ENCODE results near the gene SIVA1.

GRCh38 chr14:104792945-104793702 lies 40.2 kb downstream of the SIVA1 start:
- TF ChIP-seq, protein P1, sequence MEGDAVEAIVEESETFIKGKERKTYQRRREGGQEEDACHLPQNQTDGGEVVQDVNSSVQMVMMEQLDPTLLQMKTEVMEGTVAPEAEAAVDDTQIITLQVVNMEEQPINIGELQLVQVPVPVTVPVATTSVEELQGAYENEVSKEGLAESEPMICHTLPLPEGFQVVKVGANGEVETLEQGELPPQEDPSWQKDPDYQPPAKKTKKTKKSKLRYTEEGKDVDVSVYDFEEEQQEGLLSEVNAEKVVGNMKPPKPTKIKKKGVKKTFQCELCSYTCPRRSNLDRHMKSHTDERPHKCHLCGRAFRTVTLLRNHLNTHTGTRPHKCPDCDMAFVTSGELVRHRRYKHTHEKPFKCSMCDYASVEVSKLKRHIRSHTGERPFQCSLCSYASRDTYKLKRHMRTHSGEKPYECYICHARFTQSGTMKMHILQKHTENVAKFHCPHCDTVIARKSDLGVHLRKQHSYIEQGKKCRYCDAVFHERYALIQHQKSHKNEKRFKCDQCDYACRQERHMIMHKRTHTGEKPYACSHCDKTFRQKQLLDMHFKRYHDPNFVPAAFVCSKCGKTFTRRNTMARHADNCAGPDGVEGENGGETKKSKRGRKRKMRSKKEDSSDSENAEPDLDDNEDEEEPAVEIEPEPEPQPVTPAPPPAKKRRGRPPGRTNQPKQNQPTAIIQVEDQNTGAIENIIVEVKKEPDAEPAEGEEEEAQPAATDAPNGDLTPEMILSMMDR (conservative IDR thresholded peaks at IDR 0.05; ENCODE audit: low read length): peak; percentile 33; the same call in 1 of the 2 replicates
- no peak for TF ChIP-seq EZH2phosphoT487 (IDR thresholded peaks at IDR 0.05; ENCODE audit: borderline replicate concordance)
